SK-N-SH (cell line): ENCODE results near the gene PRKACB. TPM values are rescaled to one million over a fixed set of nuclear protein-coding genes. Genes with fewer than 3 reads are reported as not detected.

Experiments
- CTCF ChIA-PET: fragments of 300-600, 350-600 bp; formaldehyde crosslinking; extraction: SDS; loops from one replicate; lab custom pipeline; 2021; lab: Yijun Ruan, JAX
- POLR2A ChIA-PET: fragments of 350-600 bp; sonication (Branson Sonifier 250); formaldehyde crosslinking; extraction: SDS; loops from one replicate; lab custom pipeline; 2020; ENCODE audit warnings: antibody characterized with exemption, inconsistent platforms; lab: Yijun Ruan, JAX
- DNase-seq: peaks from one replicate; pipeline ENCODE4 v3.0.0; 2012
- H2AFZ ChIP-seq: fragments of 200-600 bp; sonication (generic); 2 replicates; pipeline ENCODE4 v1.8.1; 2016; ENCODE audit warnings: antibody characterized with exemption, mild to moderate bottlenecking, low read depth
- H3F3A ChIP-seq: fragments of 200-600 bp; sonication (generic); replicated peaks from 2 replicates; pipeline ENCODE3; 2016; ENCODE audit warnings: antibody characterized with exemption, mild to moderate bottlenecking; ENCODE audit not compliant: insufficient read depth
- H3K27ac ChIP-seq, 2 experiments: fragments of 200-500 bp in 1 of 2; fragments of 200-600 bp in 1 of 2; sonication (Bioruptor generic) in 1 of 2; sonication (generic), shearing (Covaris generic) in 1 of 2; 2 replicates each; pipeline versions ENCODE4 v1.5.1 to v1.6.1; 2014 to 2016; ENCODE audit warnings: low read depth in 2 of 2, inconsistent platforms in 1 of 2, low read length in 1 of 2, mild to moderate bottlenecking in 1 of 2, mixed read lengths in 1 of 2
- H3K27me3 ChIP-seq: fragments of 200-600 bp; sonication (generic), shearing (Covaris generic); 2 replicates; pipeline ENCODE4 v1.6.1; 2016; ENCODE audit warnings: mixed run types; ENCODE audit not compliant: insufficient read depth
- H3K36me3 ChIP-seq, 2 experiments: fragments of 200-500 bp in 1 of 2; fragments of 200-600 bp in 1 of 2; sonication (Bioruptor generic) in 1 of 2; sonication (generic) in 1 of 2; replicated peaks in 1 of 2; 2 replicates each; pipeline versions ENCODE3 to v1.5.1; 2014 to 2016; ENCODE audit warnings: low read length in 1 of 2, mild to moderate bottlenecking in 1 of 2; ENCODE audit not compliant: insufficient read depth in 2 of 2, control insufficient read depth in 1 of 2
- H3K4me1 ChIP-seq, 2 experiments: fragments of 200-500 bp in 1 of 2; fragments of 200-600 bp in 1 of 2; sonication (Bioruptor generic) in 1 of 2; sonication (generic), shearing (Covaris generic) in 1 of 2; 2 replicates each; pipeline versions ENCODE4 v1.5.1 to v1.6.1; 2014 to 2016; ENCODE audit warnings: low read depth in 1 of 2, low read length in 1 of 2, mixed run types in 1 of 2; ENCODE audit not compliant: insufficient read depth in 2 of 2, control insufficient read depth in 1 of 2
- H3K4me2 ChIP-seq: fragments of 200-600 bp; sonication (generic), shearing (Covaris generic); 2 replicates; pipeline ENCODE4 v1.6.1; 2017; ENCODE audit warnings: mixed run types
- H3K4me3 ChIP-seq, 2 experiments: fragments of 200-500 bp in 1 of 2; fragments of 200-600 bp in 1 of 2; sonication (Bioruptor generic) in 1 of 2; sonication (generic), shearing (Covaris generic) in 1 of 2; 2 replicates each; pipeline versions ENCODE4 v1.5.1 to v1.8.1; 2014 to 2016; ENCODE audit warnings: low read depth in 2 of 2, inconsistent platforms in 1 of 2, low read length in 1 of 2, mild to moderate bottlenecking in 1 of 2, mixed read lengths in 1 of 2, moderate library complexity in 1 of 2
- H3K79me2 ChIP-seq: fragments of 200-600 bp; sonication (generic); 2 replicates; pipeline ENCODE4 v1.8.1; 2017; ENCODE audit warnings: mild to moderate bottlenecking; ENCODE audit not compliant: insufficient read depth
- H3K9ac ChIP-seq: fragments of 200-600 bp; sonication (generic); 2 replicates; pipeline ENCODE4 v1.6.1; 2017; ENCODE audit warnings: mixed run types
- H3K9me2 ChIP-seq: fragments of 200-600 bp; sonication (generic); 2 replicates; pipeline ENCODE4 v1.6.1; 2017; ENCODE audit warnings: mixed run types
- H3K9me3 ChIP-seq: fragments of 200-600 bp; sonication (generic); 2 replicates; pipeline ENCODE4 v1.6.1; 2017; ENCODE audit warnings: mixed run types, mild to moderate bottlenecking, moderate library complexity
- H4K20me1 ChIP-seq: fragments of 200-600 bp; sonication (generic); 2 replicates; pipeline ENCODE4 v1.6.1; 2017; ENCODE audit warnings: mild to moderate bottlenecking, mixed run types; ENCODE audit not compliant: insufficient read depth
- CHD2 ChIP-seq: fragments of 150-350 bp; IDR thresholded peaks from 2 replicates; pipeline ENCODE4 v1.6.1; 2018; ENCODE audit warnings: low read length; ENCODE audit not compliant: partially characterized antibody
- ELF1 ChIP-seq: IDR thresholded peaks from 2 replicates; pipeline ENCODE4 v1.4.0; 2012
- EP300 ChIP-seq, 2 experiments: IDR thresholded peaks; 2 replicates each; pipeline versions ENCODE4 v1.4.0 to v1.6.1; 2012; ENCODE audit warnings: borderline replicate concordance in 1 of 2, low read depth in 1 of 2, low read length in 1 of 2
- EZH2phosphoT487 ChIP-seq: fragments of 200-600 bp; sonication (generic); IDR thresholded peaks from 2 replicates; pipeline ENCODE4 v1.6.1; 2017; ENCODE audit warnings: low read depth, mixed run types, mild to moderate bottlenecking, antibody characterized with exemption, moderate library complexity, borderline replicate concordance
- FOXJ3 ChIP-seq: sonication (generic); formaldehyde crosslinking; IDR thresholded peaks from 2 replicates; pipeline ENCODE4 v1.5.1; 2020; ENCODE audit warnings: mild to moderate bottlenecking, missing genetic modification reagents
- FOXM1 ChIP-seq: IDR thresholded peaks from 2 replicates; pipeline ENCODE4 v1.4.0; 2012; ENCODE audit warnings: low read depth, mild to moderate bottlenecking
- JUND ChIP-seq: IDR thresholded peaks from 2 replicates; pipeline ENCODE4 v1.4.0; 2012
- NFIC ChIP-seq: IDR thresholded peaks from 2 replicates; pipeline ENCODE4 v1.4.0; 2012; ENCODE audit warnings: borderline replicate concordance
- POLR2AphosphoS5 ChIP-seq: IDR thresholded peaks from 2 replicates; pipeline ENCODE4 v1.6.1; 2012; ENCODE audit warnings: low read depth, low read length
- RCOR1 ChIP-seq: fragments of 150-350 bp; IDR thresholded peaks from 2 replicates; pipeline ENCODE4 v1.6.1; 2017; ENCODE audit warnings: antibody characterized with exemption, low read length
- SIN3A ChIP-seq: IDR thresholded peaks from 2 replicates; pipeline ENCODE4 v1.6.1; 2012; ENCODE audit warnings: low read depth, mild to moderate bottlenecking, low read length, moderate library complexity, borderline replicate concordance
- TCF12 ChIP-seq: IDR thresholded peaks from 2 replicates; pipeline ENCODE4 v1.4.0; 2012
- TEAD4 ChIP-seq: IDR thresholded peaks from 2 replicates; pipeline ENCODE4 v1.4.0; 2012; ENCODE audit warnings: mild to moderate bottlenecking, borderline replicate concordance; ENCODE audit not compliant: insufficient read depth
- WGBS: methylation state at CpG from one replicate; pipeline ENCODE4 v1.1.6; 2017; ENCODE audit warnings: low lambda C conversion rate; 5-methylcytosine and 5-hydroxymethylcytosine counted together
- polyA plus RNA-seq, 3 experiments: library from polyadenylated mRNA; depleted of rRNA; stranded (reverse); fragments of >200 nt; gene quantifications; 2 replicates each; pipeline ENCODE4 v1.2.3, GENCODE V29; 2012
- TF ChIP-seq, protein P1 (sequence below): IDR thresholded peaks from 2 replicates; pipeline ENCODE4 v1.4.0; 2012; ENCODE audit warnings: low read depth, borderline replicate concordance
- TF ChIP-seq, protein P2 (sequence below): fragments of 150-350 bp; IDR thresholded peaks from 2 replicates; pipeline ENCODE4 v1.6.1; 2016; ENCODE audit warnings: mild to moderate bottlenecking, low read depth, low read length
- TF ChIP-seq, protein P3 (sequence below): fragments of 150-350 bp; IDR thresholded peaks from 2 replicates; pipeline ENCODE4 v1.6.1; 2017; ENCODE audit warnings: antibody characterized with exemption, low read length, low read depth, borderline replicate concordance

Gene PRKACB
- polyA plus RNA-seq, 1 of the 3 experiments (the other 2 are of a cell fraction): 7.5 TPM

DNA sequence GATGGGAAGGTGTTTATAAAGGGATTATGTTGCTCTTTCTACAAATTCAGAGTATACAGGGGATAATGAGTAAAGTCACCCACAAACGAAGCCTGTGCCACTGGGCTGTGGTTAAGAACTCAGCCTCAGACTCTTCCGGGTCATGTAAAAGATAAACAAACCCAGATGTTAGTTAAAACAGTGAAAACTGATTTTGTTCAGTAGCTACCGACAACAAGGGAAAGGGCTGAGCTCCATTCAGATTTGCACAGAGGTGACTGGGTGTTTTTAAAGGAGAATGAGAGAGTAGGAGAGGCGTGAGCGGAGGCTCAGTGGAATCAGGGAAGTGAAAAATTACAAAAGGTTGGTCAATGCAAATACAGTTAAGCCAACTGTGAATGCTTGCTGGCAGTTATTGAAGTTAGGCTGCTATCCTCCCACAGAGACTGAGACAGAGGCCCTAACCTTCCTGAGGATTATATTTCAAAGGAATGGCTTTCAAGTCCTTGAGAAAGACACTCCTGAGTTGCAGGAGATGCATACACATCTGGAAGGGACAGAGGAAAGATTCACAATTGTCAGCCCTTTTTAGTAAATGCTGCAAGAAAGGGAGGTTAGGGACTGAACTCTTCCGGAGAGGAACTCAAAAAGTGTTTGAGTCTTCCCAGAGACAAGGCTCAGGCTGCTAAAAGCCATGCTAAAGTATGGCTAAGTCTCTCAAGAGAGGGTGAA lies 127.5 kb downstream of the PRKACB start (continued):
- TF ChIP-seq FOXM1 (no peak), CHD2 (no peak), ELF1 (no peak), JUND (no peak), FOXJ3 (CRISPR knock-in tag) (no peak)
- TF ChIP-seq, protein P1, sequence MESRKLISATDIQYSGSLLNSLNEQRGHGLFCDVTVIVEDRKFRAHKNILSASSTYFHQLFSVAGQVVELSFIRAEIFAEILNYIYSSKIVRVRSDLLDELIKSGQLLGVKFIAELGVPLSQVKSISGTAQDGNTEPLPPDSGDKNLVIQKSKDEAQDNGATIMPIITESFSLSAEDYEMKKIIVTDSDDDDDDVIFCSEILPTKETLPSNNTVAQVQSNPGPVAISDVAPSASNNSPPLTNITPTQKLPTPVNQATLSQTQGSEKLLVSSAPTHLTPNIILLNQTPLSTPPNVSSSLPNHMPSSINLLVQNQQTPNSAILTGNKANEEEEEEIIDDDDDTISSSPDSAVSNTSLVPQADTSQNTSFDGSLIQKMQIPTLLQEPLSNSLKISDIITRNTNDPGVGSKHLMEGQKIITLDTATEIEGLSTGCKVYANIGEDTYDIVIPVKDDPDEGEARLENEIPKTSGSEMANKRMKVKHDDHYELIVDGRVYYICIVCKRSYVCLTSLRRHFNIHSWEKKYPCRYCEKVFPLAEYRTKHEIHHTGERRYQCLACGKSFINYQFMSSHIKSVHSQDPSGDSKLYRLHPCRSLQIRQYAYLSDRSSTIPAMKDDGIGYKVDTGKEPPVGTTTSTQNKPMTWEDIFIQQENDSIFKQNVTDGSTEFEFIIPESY: no peak
- TF ChIP-seq, protein P2, sequence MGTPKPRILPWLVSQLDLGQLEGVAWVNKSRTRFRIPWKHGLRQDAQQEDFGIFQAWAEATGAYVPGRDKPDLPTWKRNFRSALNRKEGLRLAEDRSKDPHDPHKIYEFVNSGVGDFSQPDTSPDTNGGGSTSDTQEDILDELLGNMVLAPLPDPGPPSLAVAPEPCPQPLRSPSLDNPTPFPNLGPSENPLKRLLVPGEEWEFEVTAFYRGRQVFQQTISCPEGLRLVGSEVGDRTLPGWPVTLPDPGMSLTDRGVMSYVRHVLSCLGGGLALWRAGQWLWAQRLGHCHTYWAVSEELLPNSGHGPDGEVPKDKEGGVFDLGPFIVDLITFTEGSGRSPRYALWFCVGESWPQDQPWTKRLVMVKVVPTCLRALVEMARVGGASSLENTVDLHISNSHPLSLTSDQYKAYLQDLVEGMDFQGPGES: no peak

DNA sequence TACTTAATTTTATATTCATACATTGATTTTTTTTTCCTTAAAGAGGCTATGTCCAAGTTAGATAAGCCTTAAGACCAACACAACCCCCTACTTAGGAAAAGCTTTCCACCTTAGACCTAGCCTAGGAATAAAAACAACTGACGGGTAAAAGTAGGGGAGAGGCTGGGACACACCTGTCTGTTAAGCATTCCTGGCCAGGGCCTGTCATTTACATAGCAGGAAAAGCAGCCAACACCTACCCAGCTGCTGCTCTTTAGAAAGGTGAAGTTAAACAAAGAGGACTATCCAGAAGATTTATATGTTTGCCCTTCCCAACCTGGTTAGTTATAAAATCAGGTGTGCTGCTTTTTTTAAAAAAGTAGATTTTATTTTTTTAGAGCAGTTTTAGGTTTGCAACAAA lies 128.3 kb downstream of the PRKACB start:
- H4K20me1 ChIP-seq: no peaks in the 10 kb centered on the region
- 90% methylated on average over 1 of the region's 1 CpG for WGBS
- no peak overlapping the region for H3K4me2 ChIP-seq
- H3K36me3 ChIP-seq: no peaks in the 10 kb centered on the region
- H3K27me3 ChIP-seq: no peaks in the 10 kb centered on the region
- no peak overlapping the region for H2AFZ ChIP-seq
- peaks cover under 1% of the 10 kb centered on the region for H3F3A ChIP-seq
- no peaks in the 10 kb centered on the region for H3K9me3 ChIP-seq
- H3K9me2 ChIP-seq: no peaks in the 10 kb centered on the region
- H3K9ac ChIP-seq: no peak overlapping the region
- H3K27ac ChIP-seq: no peak overlapping the region
- no peak overlapping the region for H3K4me3 ChIP-seq
- POLR2A ChIA-PET: no interaction called here
- CTCF ChIA-PET: no interaction called here
- H3K79me2 ChIP-seq: no peaks in the 10 kb centered on the region
- H3K4me1 ChIP-seq: no peaks in the 10 kb centered on the region
- TF ChIP-seq RCOR1 (no peak), EP300 (IDR thresholded peaks at IDR 0.05; ENCODE audit: borderline replicate concordance in 1 of 2, low read depth in 1 of 2, low read length in 1 of 2) (no peak), EZH2phosphoT487 (no peak)
- DNase-seq: no peak

DNA sequence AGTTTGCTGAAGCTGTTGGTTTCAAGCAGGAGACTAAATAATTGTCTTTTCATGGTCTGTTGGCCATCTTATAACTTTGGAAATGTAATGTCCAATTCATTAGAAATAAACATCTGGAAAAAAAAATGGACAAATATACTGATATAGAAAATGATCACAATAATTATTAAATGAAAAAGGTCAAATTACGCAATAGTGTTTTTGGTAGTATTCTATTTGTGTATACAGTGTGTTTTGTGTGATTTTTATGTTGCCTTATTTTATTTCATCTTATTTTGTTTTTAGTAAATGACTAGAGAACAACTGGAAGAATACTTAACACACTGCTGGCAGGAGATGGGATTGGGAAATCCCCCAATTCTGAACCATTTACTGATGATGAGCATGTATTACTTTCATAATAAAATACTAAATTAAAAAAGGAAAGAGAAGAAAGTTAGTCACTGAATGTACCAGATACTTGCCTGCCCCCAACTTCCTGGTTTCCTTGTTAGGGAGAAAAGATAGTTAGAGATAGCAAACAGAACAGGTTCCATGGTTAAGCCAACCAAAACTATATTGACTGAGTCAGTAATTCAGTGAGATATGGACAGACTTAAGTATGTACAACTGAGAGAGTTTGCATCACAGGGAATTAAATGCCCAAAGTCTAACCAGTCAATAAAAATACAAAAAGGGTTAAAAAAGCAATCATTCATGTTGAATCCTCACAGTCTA lies 133.4 kb downstream of the PRKACB start:
- Histone ChIP-seq H3K27ac (no peak overlapping the region), H3K36me3 (no peaks in the 10 kb centered on the region), H3F3A (peaks cover 4% of the 10 kb centered on the region), H2AFZ (no peak overlapping the region), H3K4me3 (no peak overlapping the region), H3K27me3 (no peaks in the 10 kb centered on the region), H3K9ac (no peak overlapping the region), H4K20me1 (no peaks in the 10 kb centered on the region), H3K4me1 (no peaks in the 10 kb centered on the region), H3K9me2 (no peaks in the 10 kb centered on the region), H3K9me3 (no peaks in the 10 kb centered on the region), H3K4me2 (no peak overlapping the region), H3K79me2 (no peaks in the 10 kb centered on the region)
- WGBS: 93% methylated on average over 1 of the region's 1 CpG
- ChIA-PET POLR2A (no interaction called here), CTCF (no interaction called here)
- no peak for DNase-seq
- TF ChIP-seq NFIC (no peak), TCF12 (no peak), SIN3A (no peak), RCOR1 (no peak), TEAD4 (no peak), ELF1 (no peak), POLR2AphosphoS5 (no peak)
- TF ChIP-seq, protein P3, sequence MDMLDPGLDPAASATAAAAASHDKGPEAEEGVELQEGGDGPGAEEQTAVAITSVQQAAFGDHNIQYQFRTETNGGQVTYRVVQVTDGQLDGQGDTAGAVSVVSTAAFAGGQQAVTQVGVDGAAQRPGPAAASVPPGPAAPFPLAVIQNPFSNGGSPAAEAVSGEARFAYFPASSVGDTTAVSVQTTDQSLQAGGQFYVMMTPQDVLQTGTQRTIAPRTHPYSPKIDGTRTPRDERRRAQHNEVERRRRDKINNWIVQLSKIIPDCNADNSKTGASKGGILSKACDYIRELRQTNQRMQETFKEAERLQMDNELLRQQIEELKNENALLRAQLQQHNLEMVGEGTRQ: no peak
- TF ChIP-seq, protein P1: no peak
